Activated CD4-positive, alpha-beta T cell treated with anti-CD3 and anti-CD28 coated beads for 24 hours (primary cell): Measurements from ENCODE around the gene TNFAIP3.
A peak's percentile ranks its signal among the peaks of the same experiment; 100 is the strongest.

Experiments used
- DNase-seq, 2 donors: peaks; one replicate each; pipeline ENCODE4 v3.0.0-alpha.2; 2020; ENCODE audit warnings: low read depth in 2 of 2

Gene TNFAIP3

GRCh38 chr6:137921823-137922222 is 54.8 kb downstream of the TNFAIP3 start:
- no peak for DNase-seq

GRCh38 chr6:137923866-137924653 is 57.0 kb downstream of the TNFAIP3 start:
- DNase-seq, result no peak

GRCh38 chr6:137925141-137925698 is 58.2 kb downstream of the TNFAIP3 start:
- DNase-seq, result no peak

- DNase-seq, result no peak
Measured at GRCh38 chr6:137926207-137926731, 59.2 kb downstream of the TNFAIP3 start.

- DNase-seq, result no peak
Measured at GRCh38 chr6:137926985-137927384, 59.9 kb downstream of the TNFAIP3 start.

GRCh38 chr6:137927777-137928218 is 60.7 kb downstream of the TNFAIP3 start:
- peak; percentile 59 to 66 for DNase-seq

GRCh38 chr6:137928286-137928685 is 61.2 kb downstream of the TNFAIP3 start:
- DNase-seq, result no peak

- no peak for DNase-seq
Measured at GRCh38 chr6:137931849-137932465, 64.9 kb downstream of the TNFAIP3 start.
